Rectal smooth muscle tissue (tissue), 1 donor: Measurements from ENCODE around the gene CMYA5.
"Not testable (repeated sequence)": the region's sequence is repeated elsewhere in the genome, so short reads cannot be mapped to it uniquely, and the experiment has no call there.

ENCODE experiments used
- H3K27ac ChIP-seq: one replicate; pipeline ENCODE4 v1.7.0; 2013; ENCODE audit warnings: low read depth, low read length, inconsistent platforms
- H3K27me3 ChIP-seq: one replicate; pipeline ENCODE4 v1.7.0; 2013; ENCODE audit warnings: low read length; ENCODE audit not compliant: control insufficient read depth, insufficient read depth
- H3K36me3 ChIP-seq: one replicate; pipeline ENCODE4 v1.7.0; 2013; ENCODE audit warnings: low read length; ENCODE audit not compliant: control insufficient read depth, insufficient read depth
- H3K4me1 ChIP-seq: one replicate; pipeline ENCODE4 v1.7.0; 2013; ENCODE audit warnings: low read length; ENCODE audit not compliant: control insufficient read depth, insufficient read depth
- H3K4me3 ChIP-seq: one replicate; pipeline ENCODE4 v1.7.0; 2013; ENCODE audit warnings: low read length
- H3K9ac ChIP-seq: one replicate; pipeline ENCODE4 v1.7.0; 2013; ENCODE audit warnings: low read length

CMYA5 gene

DNA sequence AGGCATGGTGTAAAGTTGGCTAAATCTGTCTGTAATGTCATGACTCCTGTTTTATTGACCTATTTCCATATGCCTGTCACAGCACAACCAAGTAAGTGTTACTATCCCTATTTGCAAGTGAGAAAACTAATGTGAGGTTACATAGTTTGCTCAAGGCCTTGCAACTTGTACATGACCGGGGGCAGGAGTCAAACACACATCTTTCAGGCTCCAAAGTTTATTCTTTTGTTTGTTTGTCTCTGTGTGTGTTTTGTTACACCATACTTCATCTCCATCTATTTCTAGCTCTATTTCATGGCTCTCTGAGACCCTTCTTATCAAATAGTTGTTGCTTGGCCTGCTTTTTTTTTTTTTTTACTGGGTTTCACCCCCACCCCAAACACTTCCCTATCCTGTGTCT lies 70.2 kb downstream of the CMYA5 start:
- Histone ChIP-seq H3K27ac (no peak overlapping the region), H3K9ac (no peak overlapping the region)

DNA sequence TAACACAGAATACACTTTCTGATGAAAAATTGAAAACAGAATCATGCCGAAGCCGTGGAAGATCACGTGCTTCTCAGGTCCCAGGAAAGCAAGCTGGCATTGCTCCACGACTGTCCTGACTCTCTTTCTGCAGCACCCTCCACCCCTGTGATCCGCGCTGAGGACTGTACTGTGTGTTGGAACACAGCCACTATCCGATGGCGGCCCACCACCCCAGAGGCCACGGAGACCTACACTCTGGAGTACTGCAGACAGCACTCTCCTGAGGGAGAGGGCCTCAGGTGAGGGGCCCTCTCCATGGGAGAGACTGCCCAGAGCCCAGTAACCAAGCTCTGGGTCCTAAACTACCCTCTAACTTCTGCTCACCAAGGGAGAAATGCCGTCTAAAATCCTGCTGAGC lies 73.3 kb downstream of the CMYA5 start:
- H3K4me1 ChIP-seq = no peaks in the 10 kb centered on the region

More for the DNA sequence above, 70.2 kb downstream of the CMYA5 start:
- Histone ChIP-seq H3K4me1 (no peaks in the 10 kb centered on the region), H3K4me3 (no peak overlapping the region), H3K27me3 (no peaks in the 10 kb centered on the region), H3K36me3 (no peaks in the 10 kb centered on the region)

DNA sequence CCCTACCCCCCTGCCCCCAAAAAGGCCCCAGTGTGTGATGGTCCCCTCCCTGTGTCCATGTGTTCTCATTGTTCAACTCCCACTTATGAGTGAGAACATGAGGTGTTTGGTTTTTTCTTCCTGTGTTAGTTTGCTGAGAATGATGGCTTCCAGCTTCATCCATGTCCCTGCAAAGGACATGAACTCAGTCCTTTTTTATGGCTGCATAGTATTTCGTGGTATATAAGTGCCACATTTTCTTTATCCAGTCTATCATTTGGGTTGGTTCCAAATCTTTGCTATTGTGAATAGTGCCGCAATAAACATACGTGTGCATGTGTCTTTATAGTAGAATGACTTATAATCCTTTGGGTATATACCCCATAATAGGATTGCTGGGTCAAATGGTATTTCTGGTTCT lies 74.5 kb downstream of the CMYA5 start:
- not testable (repeated sequence) for H3K4me3 ChIP-seq, H3K9ac ChIP-seq, H3K36me3 ChIP-seq, H3K27ac ChIP-seq, H3K4me1 ChIP-seq, H3K27me3 ChIP-seq

More for the DNA sequence above, 73.3 kb downstream of the CMYA5 start:
- no peaks in the 10 kb centered on the region for H3K36me3 ChIP-seq
- H3K4me3 ChIP-seq = no peak overlapping the region
- H3K27me3 ChIP-seq = no peaks in the 10 kb centered on the region
- H3K9ac ChIP-seq = no peak overlapping the region
- no peak overlapping the region for H3K27ac ChIP-seq

DNA sequence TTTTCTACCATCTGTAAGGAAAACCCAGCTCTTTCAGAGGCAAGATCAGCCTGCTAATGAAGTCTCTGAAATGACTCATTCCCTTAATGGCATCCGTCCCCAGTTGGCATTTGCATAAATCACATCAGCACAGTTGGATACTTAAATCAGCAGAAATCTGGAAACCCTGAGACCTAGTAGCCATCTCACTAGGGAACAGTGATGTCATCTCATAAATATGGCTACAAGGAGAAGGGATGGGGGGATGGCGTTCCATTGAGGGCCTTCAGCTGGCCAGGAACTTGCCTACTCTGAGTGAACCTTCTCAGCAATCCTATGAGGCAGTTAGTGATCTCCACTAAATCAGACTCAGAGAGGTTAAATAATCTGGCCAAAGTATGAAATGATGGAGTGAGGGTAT lies 81.8 kb downstream of the CMYA5 start:
- H3K27me3 ChIP-seq = no peaks in the 10 kb centered on the region
- H3K36me3 ChIP-seq = no peaks in the 10 kb centered on the region
- no peak overlapping the region for H3K27ac ChIP-seq
- H3K4me3 ChIP-seq = no peak overlapping the region
- H3K4me1 ChIP-seq = no peaks in the 10 kb centered on the region
- no peak overlapping the region for H3K9ac ChIP-seq

DNA sequence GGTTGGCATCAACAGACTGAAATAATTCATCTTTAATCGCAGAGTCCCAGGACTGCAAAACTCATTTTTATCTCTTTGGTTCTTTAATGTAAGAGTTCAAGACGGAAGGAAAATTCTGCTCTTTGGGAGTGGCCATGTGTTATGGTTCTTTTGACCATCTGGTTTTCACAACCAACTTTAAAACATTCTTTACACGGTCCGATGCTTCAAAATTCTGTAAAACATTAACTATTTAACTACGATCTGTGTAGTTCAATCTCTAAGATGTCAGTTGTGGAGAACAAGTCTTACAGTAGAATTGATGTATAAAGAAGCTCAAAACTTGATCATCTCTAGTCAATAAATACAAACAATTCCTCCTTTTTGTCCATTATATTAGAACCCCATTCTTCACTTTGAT lies 83.0 kb downstream of the CMYA5 start:
- H3K36me3 ChIP-seq = no peaks in the 10 kb centered on the region

DNA sequence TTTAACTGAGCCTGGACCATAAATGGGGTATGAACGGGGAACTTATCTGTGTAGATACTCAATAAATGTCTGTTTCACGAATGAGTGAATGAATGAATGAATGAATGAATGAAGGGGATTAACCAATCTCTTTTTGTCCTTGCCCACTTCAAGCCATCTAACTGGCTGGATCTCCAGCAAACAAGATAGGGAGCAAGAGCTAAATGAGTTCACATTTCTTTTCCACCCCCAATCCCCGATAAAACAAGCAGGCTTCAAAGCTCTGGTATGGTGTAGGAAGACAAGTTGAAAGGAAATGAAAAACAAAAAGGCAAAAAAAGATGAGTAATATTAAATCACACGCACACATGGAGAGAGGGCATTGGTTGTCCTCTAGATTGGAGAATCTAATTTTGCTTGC lies 84.0 kb downstream of the CMYA5 start:
- no peaks in the 10 kb centered on the region for H3K36me3 ChIP-seq
- H3K4me3 ChIP-seq = no peak overlapping the region
- no peak overlapping the region for H3K9ac ChIP-seq
- no peaks in the 10 kb centered on the region for H3K27me3 ChIP-seq
- no peak overlapping the region for H3K27ac ChIP-seq
- H3K4me1 ChIP-seq = no peaks in the 10 kb centered on the region

More for the DNA sequence above, 83.0 kb downstream of the CMYA5 start:
- H3K4me1 ChIP-seq = no peaks in the 10 kb centered on the region
- H3K27me3 ChIP-seq = no peaks in the 10 kb centered on the region
- no peak overlapping the region for H3K4me3 ChIP-seq
- H3K9ac ChIP-seq = no peak overlapping the region
- no peak overlapping the region for H3K27ac ChIP-seq

DNA sequence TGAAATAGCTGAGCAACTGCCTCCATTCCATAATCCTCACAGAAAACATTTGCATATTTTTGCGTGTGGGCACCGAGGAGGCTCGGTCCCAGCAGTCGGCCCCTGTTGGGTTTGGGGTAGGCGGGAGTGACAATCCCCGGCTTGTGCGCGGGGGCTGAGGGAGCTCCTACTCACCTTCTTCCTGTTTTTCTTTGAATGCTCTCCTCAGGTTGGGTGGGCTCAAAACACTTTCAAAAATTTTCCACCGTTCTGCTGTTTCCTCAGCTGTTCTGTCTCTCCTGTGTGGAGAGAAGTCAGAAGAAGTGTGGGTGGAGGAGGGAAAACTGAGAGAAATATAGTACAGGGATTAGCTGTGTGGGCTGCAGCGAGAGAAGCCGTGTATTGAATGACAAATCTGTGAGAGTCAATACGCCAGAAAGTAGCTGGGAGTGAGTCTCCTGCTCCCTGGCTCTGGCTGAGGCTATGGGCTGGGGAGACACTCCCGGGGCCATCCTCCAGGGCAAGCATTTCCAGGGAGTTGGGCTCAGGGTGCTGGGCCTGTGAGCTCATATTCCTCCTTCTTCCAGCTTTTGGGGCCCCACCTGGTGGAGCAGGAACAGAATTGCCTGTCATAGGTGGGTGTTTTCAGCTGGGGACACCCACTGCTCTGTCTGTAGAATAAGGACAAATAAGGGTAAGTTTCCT lies 84.7 kb downstream of the CMYA5 start:
- Histone ChIP-seq H3K36me3 (no peaks in the 10 kb centered on the region), H3K27ac (no peak overlapping the region), H3K4me1 (no peaks in the 10 kb centered on the region), H3K9ac (no peak overlapping the region), H3K27me3 (no peaks in the 10 kb centered on the region), H3K4me3 (no peak overlapping the region)

DNA sequence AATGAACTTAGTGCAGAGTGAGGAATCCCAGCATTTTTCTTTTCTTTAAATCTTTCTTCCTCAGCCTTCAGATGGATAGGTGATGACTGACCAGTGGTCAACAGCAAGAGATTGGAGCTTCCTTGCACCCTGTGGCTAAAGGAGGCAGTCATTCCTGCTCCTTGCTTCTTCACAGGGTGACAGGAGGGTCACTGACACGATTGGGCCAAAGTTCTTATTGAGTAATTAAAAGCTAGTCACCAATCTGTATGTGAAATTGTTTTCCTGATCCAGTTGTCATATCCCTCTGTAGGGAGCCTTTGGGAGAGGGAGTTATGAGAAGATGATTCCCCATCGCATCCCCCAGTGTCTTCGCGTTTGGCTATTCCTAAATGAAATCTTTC lies 85.2 kb downstream of the CMYA5 start:
- H3K4me1 ChIP-seq = no peaks in the 10 kb centered on the region
- no peak overlapping the region for H3K4me3 ChIP-seq
- H3K36me3 ChIP-seq = no peaks in the 10 kb centered on the region
- H3K27ac ChIP-seq = no peak overlapping the region
- H3K27me3 ChIP-seq = no peaks in the 10 kb centered on the region
- no peak overlapping the region for H3K9ac ChIP-seq

DNA sequence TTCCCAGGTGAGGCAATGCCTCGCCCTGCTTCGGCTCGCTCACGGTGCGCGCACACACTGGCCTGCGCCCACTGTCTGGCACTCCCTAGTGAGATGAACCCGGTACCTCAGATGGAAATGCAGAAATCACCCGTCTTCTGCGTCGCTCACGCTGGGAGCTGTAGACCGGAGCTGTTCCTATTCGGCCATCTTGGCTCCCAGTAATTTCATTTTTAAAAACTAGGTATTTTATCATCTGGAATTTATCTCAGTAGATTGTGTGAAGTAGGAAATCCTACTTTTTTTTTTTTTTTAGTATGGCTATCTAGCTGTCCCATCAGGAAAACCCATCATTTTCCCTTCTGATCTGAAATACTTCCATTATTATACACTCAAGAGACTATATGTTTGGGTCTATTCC lies 95.1 kb downstream of the CMYA5 start:
- not testable (repeated sequence) for H3K27ac ChIP-seq, H3K4me3 ChIP-seq

DNA sequence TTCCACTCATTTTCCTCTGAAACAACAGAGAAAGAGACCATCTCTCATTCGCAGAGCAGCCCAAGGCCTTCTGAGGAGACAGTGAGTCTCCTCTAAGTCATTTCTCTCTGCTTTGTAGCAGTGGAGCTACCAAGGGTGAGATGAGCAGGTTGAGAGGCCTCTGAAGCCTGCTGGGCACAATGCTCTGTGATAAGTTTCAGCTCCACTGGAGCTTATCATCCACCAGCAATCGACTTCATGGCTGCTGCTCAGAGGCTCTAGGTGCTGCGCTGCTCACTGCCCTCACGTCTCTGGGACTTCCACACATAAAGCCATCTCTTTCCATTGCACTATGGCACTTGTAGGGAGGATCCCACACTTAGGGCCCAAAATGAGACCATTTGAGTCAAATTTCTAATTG lies 96.3 kb downstream of the CMYA5 start:
- Histone ChIP-seq H3K27me3 (no peaks in the 10 kb centered on the region), H3K27ac (no peak overlapping the region), H3K36me3 (no peaks in the 10 kb centered on the region), H3K4me1 (no peaks in the 10 kb centered on the region), H3K9ac (no peak overlapping the region), H3K4me3 (no peak overlapping the region)

More for the DNA sequence above, 95.1 kb downstream of the CMYA5 start:
- H3K9ac ChIP-seq, H3K36me3 ChIP-seq, H3K27me3 ChIP-seq, H3K4me1 ChIP-seq: not testable (repeated sequence)

DNA sequence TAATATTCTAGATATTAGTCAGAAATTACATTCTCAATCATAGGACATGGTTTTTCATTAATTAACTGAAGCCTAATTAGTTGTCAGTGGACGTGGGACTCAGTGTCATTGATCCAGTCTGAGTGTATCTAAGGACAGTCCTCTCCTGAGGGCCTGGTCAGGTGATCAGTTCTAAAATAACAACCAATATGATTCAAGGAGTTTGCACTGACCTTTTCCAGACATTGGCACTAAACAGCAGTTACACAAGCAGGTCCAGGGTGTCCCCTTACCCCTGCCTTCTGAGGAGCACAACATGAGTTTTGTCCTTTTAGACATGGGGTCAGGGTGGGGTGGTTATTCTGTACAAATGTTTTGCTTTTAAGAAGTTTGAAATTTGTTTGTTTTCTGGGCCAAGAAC lies 97.8 kb downstream of the CMYA5 start:
- Histone ChIP-seq H3K9ac (no peak overlapping the region), H3K36me3 (no peaks in the 10 kb centered on the region), H3K27ac (no peak overlapping the region), H3K4me1 (no peaks in the 10 kb centered on the region), H3K4me3 (no peak overlapping the region), H3K27me3 (no peaks in the 10 kb centered on the region)

DNA sequence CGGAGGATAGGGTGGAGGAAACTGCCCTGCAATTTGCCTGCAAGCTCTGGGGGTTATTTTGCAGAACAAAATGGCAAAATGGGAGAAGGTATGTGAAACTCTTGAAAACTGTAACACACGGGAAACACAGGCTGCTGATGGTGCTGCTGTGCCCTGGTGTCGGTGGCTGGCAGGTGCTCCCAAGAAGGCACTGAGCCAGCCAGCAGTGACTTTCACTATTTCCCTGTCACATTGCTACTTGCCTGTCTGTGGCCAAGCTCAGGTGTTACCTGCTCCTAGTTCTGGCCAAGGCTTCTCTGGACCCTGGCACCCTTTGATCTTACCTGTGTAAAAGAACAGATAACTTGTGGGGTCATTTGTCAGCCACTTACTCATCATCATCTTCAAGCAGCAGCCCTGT lies 102.2 kb downstream of the CMYA5 start:
- Histone ChIP-seq H3K36me3 (no peaks in the 10 kb centered on the region), H3K4me3 (no peak overlapping the region), H3K27ac (no peak overlapping the region), H3K9ac (no peak overlapping the region), H3K27me3 (no peaks in the 10 kb centered on the region), H3K4me1 (peaks cover 4% of the 10 kb centered on the region)

DNA sequence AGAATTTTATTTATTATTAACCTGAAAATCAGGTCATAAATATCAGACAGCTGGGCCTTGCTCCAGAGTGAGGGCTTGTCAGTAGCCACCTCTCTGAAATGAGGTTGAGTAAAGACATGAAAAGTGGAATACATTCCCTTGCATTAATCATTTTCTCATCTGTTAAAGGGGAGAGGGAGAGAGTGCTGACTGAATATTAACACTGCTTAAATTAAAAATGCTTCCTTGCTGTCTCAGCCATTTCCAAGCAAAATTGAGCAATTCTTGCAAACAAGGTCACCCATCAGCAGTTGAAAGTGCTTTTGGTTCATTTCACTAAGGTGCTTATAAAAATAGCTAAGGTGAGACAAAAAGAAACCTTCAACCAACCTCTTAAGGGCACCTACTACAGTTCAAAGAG lies 102.8 kb downstream of the CMYA5 start:
- Histone ChIP-seq H3K4me1 (peaks cover 4% of the 10 kb centered on the region), H3K27me3 (no peaks in the 10 kb centered on the region), H3K9ac (no peak overlapping the region), H3K36me3 (no peaks in the 10 kb centered on the region), H3K27ac (no peak overlapping the region), H3K4me3 (no peak overlapping the region)
